ENCODE data around the gene HAO1. TPM values are rescaled to one million over a fixed set of nuclear protein-coding genes. Genes with fewer than 3 reads are reported as not detected.
A peak's percentile ranks its signal among the peaks of the same experiment; 100 is the strongest.

HAO1 gene
- total and polyA plus RNA-seq, 2 donors (not counting 3 experiments of a cell fraction or from before 2014, with no cell fraction given) = not detected

GRCh38 chr20:7866285-7866684 lies 74.0 kb downstream of the HAO1 start:
- Histone ChIP-seq H3K9me3 (replicated peaks; ENCODE audit: control insufficient read depth, insufficient read depth, low read length) (no peaks in the 10 kb centered on the region), H3K4me2 (ENCODE audit: insufficient read depth, low read length) (peak overlapping the region; percentile 55), H3K79me2 (ENCODE audit: control insufficient read depth, insufficient read depth, low read length) (no peaks in the 10 kb centered on the region), H3K9ac (replicated peaks; ENCODE audit: extremely low read depth, insufficient read depth, low read length) (peak overlapping the region; percentile 26), H4K20me1 (replicated peaks; ENCODE audit: control insufficient read depth, extremely low read depth, insufficient read depth, low read length) (no peaks in the 10 kb centered on the region), H3K4me3 (replicated peaks in 1 of 3; ENCODE audit: insufficient read depth in 1 of 3, low read depth in 1 of 3, low read length in 3 of 3) (peak overlapping the region in 1 of 3 experiments; percentile 30), H3K27ac (ENCODE audit: insufficient read depth, low read depth, low read length) (no peak overlapping the region), H2AFZ (ENCODE audit: low read depth, low read length) (peak overlapping the region; percentile 91), H3K27me3 (ENCODE audit: control insufficient read depth in 2 of 2, insufficient read depth in 2 of 2, low read length in 2 of 2) (no peaks in the 10 kb centered on the region), H3K4me1 (ENCODE audit: control insufficient read depth, extremely low read depth, insufficient read depth, low read length) (peaks cover 2% of the 10 kb centered on the region), H3K9me1 (replicated peaks; ENCODE audit: control insufficient read depth, extremely low read depth, insufficient read depth, low read length) (no peaks in the 10 kb centered on the region), H3K36me3 (ENCODE audit: control insufficient read depth in 2 of 2, extremely low read depth in 1 of 2, insufficient read depth in 2 of 2, low read length in 2 of 2) (no peaks in the 10 kb centered on the region)
- dilution Hi-C loops (cut with MboI; ENCODE audit: extremely low pct_ligation_motif_present, low sequenced_read_pairs) (no loop called here), intact Hi-C loops (cut with micrococcal nuclease) (no loop called here)
- peak; percentile 82 for FAIRE-seq
- peak; percentile 81 for DNase-seq (ENCODE audit: low read depth, low spot score)
- ChIA-PET CTCF (interaction anchor here (0.7 to 2.1 kb wide), 9 partner anchors 10 to 1283 kb away, joined by 3 to 9 read pairs (median 3); no protein-coding TSS in a partner anchor), POLR2A (no interaction called here)
- TF ChIP-seq, protein P1, sequence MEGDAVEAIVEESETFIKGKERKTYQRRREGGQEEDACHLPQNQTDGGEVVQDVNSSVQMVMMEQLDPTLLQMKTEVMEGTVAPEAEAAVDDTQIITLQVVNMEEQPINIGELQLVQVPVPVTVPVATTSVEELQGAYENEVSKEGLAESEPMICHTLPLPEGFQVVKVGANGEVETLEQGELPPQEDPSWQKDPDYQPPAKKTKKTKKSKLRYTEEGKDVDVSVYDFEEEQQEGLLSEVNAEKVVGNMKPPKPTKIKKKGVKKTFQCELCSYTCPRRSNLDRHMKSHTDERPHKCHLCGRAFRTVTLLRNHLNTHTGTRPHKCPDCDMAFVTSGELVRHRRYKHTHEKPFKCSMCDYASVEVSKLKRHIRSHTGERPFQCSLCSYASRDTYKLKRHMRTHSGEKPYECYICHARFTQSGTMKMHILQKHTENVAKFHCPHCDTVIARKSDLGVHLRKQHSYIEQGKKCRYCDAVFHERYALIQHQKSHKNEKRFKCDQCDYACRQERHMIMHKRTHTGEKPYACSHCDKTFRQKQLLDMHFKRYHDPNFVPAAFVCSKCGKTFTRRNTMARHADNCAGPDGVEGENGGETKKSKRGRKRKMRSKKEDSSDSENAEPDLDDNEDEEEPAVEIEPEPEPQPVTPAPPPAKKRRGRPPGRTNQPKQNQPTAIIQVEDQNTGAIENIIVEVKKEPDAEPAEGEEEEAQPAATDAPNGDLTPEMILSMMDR (IDR thresholded peaks at IDR 0.05; ENCODE audit: extremely low read depth in 1 of 2, insufficient read depth in 1 of 2, low read depth in 1 of 2, low read length in 2 of 2) = no peak
- TF ChIP-seq GATA2 (IDR thresholded peaks at IDR 0.05; ENCODE audit: insufficient read depth, insufficient read length, low read depth, low read length) = no peak
- TF ChIP-seq, protein P2, sequence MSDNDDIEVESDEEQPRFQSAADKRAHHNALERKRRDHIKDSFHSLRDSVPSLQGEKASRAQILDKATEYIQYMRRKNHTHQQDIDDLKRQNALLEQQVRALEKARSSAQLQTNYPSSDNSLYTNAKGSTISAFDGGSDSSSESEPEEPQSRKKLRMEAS (IDR thresholded peaks at IDR 0.05; ENCODE audit: insufficient read depth, insufficient read length) = no peak
- no peak for TF ChIP-seq POLR2AphosphoS5 (IDR thresholded peaks at IDR 0.05; ENCODE audit: insufficient read depth, low read depth, low read length)
- no peak for TF ChIP-seq EZH2 (IDR thresholded peaks at IDR 0.05; ENCODE audit: borderline replicate concordance, low read depth, low read length, severe bottlenecking)
- TF ChIP-seq POLR2A (IDR thresholded peaks at IDR 0.05; ENCODE audit: low read depth, low read length) = no peak
- TF ChIP-seq JUN (IDR thresholded peaks at IDR 0.05; ENCODE audit: borderline replicate concordance, insufficient read depth, insufficient read length, low read depth) = no peak
- no peak for TF ChIP-seq MYC (IDR thresholded peaks at IDR 0.05; ENCODE audit: low read depth, low read length)
- no peak for TF ChIP-seq FOS (IDR thresholded peaks at IDR 0.05; ENCODE audit: borderline replicate concordance, insufficient read depth, low read length)
- BruUV-seq (replicated peaks) = no TSS peak

Measured in endothelial cell of umbilical vein (primary cell).